ENCODE measurements around the gene MYLK4.
A peak's percentile ranks its signal among the peaks of the same experiment; 100 is the strongest.
"Not testable (repeated sequence)": the region's sequence is repeated elsewhere in the genome, so short reads cannot be mapped to it uniquely, and the experiment has no call there.

MYLK4 gene

DNA sequence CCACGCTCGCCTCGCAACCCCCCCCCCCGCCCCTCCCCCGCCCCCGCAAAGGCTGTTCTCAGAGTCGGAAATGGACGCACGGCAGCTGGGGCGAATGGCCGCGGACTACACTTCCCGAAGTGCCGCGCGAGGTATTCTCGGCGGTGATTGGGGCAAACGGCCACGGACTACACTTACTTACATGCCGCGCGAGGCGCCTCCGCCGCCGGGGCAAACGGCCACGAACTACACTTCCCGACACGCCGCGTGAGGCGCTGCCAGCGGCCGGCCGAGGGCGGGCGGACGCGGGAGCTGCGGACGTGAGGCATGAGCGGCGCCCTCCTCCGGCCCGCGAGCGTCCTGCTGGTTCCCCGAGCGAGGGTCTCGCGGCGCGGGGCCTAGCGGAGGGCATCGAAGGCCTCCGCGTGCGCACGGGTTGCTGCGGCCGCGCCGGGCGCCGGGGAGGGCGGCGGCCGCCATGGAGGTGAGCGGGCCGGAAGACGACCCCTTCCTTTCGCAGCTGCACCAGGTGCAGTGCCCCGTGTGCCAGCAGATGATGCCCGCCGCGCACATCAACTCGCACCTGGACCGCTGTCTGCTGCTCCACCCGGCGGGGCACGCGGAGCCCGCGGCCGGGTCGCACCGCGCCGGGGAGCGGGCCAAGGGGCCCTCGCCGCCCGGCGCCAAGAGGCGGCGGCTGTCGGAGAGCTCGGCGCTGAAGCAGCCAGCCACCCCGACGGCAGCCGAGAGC is 14.6 kb upstream of the MYLK4 start, which contains the start of gene WRNIP1:
Gene WRNIP1, plus strand, starts transcription at position 228 of the 730 bp plus-strand sequence. Its CDS starts 230 bp downstream, at position 458.
- Histone ChIP-seq H3K9me3 (ENCODE audit: low read depth, low read length) (no peaks in the 10 kb centered on the region), H3K27ac (peak within 1 kb of the TSS; percentile 66), H3K4me3 (peak within 1 kb of the TSS; percentile 94), H3K36me3 (ENCODE audit: insufficient read depth, low read length) (peaks cover 15% of the 10 kb centered on the region), H3K9ac (ENCODE audit: insufficient read length) (peak within 1 kb of the TSS; percentile 87)
- peak; percentile 77 for DNase-seq (ENCODE audit: low read depth, low spot score)
- TF ChIP-seq POLR2AphosphoS5 (IDR thresholded peaks at IDR 0.05; ENCODE audit: borderline replicate concordance, low read depth, low read length) (peak; percentile 12; the same call in 1 of the 2 replicates), FOXP2 (optimal IDR thresholded peaks at IDR 0.05; ENCODE audit: control extremely low read depth, extremely low read length, insufficient read depth) (no peak), EZH2 (IDR thresholded peaks at IDR 0.05) (no peak)

DNA sequence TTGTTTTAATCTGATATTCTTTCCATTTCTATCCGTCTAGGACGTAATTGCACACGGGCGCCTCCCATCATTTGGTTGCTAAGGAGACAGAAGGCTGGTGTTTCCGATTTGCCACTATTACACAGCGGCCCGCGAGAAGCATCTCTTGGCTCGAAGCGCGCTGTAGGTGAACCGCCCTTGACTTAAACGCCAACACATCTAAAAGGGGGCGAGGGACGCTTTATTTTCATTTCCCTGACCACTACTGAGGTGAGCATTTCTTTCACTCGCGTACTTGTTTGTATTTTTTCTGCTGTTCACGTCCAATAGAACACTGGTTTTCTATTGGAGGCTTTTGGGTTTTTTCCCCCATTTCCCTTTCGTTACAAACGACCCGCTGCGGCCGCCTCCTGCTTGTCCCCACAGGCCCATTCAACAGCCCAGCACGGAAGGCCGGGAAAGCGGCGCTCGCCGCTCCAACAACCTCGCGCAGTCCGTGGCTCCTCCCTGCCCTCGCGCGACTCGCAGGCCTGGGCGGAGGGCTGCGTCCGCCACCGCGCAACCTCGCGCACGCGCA is 14.0 kb upstream of the MYLK4 start:
- DNase-seq (ENCODE audit: low read depth, low spot score), result peak; percentile 47
- Histone ChIP-seq H3K9me3 (ENCODE audit: low read depth, low read length) (no peaks in the 10 kb centered on the region), H3K4me3 (peak overlapping the region; percentile 84), H3K27ac (peak overlapping the region; percentile 66), H3K36me3 (ENCODE audit: insufficient read depth, low read length) (peaks cover 12% of the 10 kb centered on the region), H3K9ac (ENCODE audit: insufficient read length) (peak overlapping the region; percentile 76)
- TF ChIP-seq EZH2 (IDR thresholded peaks at IDR 0.05) (no peak), POLR2AphosphoS5 (IDR thresholded peaks at IDR 0.05; ENCODE audit: borderline replicate concordance, low read depth, low read length) (peak; percentile 92), FOXP2 (optimal IDR thresholded peaks at IDR 0.05; ENCODE audit: control extremely low read depth, extremely low read length, insufficient read depth) (no peak)

DNA sequence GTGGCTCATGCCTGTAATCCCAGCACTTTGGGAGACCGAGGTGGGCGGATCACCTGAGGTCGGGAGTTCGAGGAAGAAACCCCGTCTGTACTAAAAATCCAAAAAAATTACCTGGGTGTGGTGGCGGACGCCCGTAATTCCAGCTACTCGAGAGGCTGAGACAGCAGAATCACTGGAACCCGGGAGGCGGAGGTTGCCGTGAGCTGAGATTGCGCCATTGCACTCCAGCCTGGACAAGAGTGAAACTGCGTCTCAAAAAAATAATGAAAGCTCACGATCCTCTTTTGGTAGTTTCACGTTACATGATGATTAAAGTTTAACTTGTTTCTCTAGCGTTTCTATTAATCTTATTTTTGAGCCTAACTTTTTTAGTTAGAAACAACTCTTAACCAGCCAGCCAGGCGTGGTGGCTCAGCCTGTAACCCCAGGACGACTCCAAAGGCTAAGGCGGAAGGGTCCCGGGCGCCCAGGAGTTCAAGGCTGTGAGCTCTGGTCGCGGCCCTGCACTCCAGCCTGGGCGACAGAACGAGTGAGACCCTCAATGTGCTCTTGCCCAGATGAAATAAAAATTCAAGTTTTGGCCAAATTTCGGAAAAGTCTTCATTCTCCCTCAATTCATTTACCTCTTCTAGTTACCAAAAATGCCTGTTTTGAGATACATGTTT is 13.3 kb upstream of the MYLK4 start:
- Histone ChIP-seq H3K9ac (ENCODE audit: insufficient read length) (peak overlapping the region; percentile 76), H3K9me3 (ENCODE audit: low read depth, low read length) (no peaks in the 10 kb centered on the region), H3K4me3 (peak overlapping the region; percentile 84), H3K36me3 (ENCODE audit: insufficient read depth, low read length) (peaks cover 12% of the 10 kb centered on the region), H3K27ac (no peak overlapping the region)
- no peak for DNase-seq (ENCODE audit: low read depth, low spot score)
- TF ChIP-seq EZH2 (IDR thresholded peaks at IDR 0.05), result no peak
- TF ChIP-seq FOXP2 (optimal IDR thresholded peaks at IDR 0.05; ENCODE audit: control extremely low read depth, extremely low read length, insufficient read depth), result no peak
- TF ChIP-seq POLR2AphosphoS5 (IDR thresholded peaks at IDR 0.05; ENCODE audit: borderline replicate concordance, low read depth, low read length), result no peak

DNA sequence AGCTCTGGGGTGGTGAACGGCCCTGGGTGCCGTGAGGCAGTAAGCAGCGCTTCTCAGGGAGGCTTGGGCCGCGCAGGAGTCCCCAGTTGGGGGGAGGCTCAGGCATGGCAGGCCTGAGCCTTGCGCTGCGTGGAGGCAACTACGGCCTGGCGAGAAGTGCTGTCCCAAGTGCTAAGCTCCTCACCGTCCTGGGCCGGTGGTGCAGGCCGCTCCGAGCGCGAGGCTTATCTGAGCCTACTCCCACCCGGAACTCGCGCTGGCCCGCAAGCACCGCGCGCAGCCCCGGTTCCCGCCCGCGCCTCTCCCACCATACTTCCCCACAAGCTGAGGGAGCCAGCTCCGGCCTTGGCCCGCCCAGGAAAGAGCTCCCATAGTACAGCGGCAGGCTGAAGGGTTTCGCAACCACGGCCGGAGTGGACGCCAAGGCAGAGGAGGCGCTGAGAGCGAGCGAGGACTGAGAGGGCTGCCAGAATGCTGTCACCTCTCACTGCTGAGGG is 12.7 kb upstream of the MYLK4 start:
- Histone ChIP-seq H3K36me3 (ENCODE audit: insufficient read depth, low read length) (peaks cover 7% of the 10 kb centered on the region), H3K9ac (ENCODE audit: insufficient read length) (no peak overlapping the region), H3K27ac (no peak overlapping the region), H3K9me3 (ENCODE audit: low read depth, low read length) (no peaks in the 10 kb centered on the region), H3K4me3 (no peak overlapping the region)
- no peak for TF ChIP-seq POLR2AphosphoS5 (IDR thresholded peaks at IDR 0.05; ENCODE audit: borderline replicate concordance, low read depth, low read length)
- no peak for TF ChIP-seq FOXP2 (optimal IDR thresholded peaks at IDR 0.05; ENCODE audit: control extremely low read depth, extremely low read length, insufficient read depth)
- no peak for TF ChIP-seq EZH2 (IDR thresholded peaks at IDR 0.05)
- DNase-seq (ENCODE audit: low read depth, low spot score), result no peak

DNA sequence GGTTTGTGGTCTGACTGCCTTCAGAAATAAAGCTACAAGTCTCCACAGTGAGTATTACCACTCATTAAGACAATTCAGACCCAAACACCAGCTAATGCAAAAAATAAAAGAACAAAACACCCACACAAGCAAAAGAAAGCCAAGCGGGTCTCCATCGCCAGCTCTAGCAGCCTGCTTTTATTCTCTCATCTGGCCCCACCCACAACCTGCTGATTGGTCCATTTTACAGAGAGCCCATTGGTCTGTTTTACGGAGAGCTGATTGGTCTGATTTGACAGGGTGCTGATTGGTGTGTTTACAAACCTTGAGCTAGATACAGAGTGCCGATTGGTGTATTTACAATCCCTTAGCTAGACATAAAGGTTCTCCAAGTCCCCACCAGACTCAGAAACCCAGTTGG is 12.1 kb upstream of the MYLK4 start:
- not testable (repeated sequence) for H3K9ac ChIP-seq (ENCODE audit: insufficient read length); H3K27ac ChIP-seq; H3K9me3 ChIP-seq (ENCODE audit: low read depth, low read length); DNase-seq (ENCODE audit: low read depth, low spot score); H3K4me3 ChIP-seq; H3K36me3 ChIP-seq (ENCODE audit: insufficient read depth, low read length)

DNA sequence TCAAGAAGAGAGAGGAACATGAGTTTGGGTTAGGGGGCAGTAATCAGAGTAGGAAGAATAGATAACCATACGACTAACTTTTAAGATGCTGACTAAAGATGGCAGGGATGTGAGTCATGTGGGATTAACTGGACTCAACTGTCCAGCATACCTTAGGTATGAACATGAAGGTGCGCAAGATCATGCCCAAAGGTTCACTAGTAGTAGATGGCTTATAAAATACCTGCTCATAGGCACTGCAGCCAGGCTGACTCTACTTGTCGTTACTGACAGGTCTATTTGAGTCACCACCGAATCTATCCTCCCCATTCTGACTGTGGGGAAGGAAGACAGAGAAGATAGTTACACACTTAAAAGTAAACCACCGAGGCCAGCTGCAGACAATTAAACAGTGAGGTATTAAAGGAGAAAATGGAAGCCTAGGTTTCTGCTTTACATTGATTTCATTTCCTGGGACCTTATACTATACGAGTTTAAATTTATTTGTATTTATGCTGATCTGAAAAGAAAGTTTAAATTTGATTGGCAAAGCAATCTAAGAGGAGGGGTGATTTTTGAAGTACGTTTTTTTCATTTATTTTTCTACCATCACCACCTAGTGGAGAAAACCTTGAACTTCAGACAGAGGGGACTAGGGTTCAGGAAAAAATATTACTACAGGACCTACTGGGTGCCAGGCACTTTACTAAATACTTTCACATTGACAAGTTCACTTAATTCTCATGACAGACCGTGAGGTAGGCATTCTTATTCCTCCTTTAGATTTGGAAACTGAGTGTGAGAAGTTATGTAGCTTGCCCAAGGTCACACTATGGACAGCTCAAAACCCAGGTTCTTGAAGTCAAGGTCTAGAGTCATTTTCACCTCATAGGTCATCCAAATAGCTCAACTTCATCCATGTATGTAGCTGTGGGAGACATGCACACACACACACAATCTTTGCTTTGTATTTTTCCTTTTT is 10.4 kb upstream of the MYLK4 start:
- no peak overlapping the region for H3K4me3 ChIP-seq

DNA sequence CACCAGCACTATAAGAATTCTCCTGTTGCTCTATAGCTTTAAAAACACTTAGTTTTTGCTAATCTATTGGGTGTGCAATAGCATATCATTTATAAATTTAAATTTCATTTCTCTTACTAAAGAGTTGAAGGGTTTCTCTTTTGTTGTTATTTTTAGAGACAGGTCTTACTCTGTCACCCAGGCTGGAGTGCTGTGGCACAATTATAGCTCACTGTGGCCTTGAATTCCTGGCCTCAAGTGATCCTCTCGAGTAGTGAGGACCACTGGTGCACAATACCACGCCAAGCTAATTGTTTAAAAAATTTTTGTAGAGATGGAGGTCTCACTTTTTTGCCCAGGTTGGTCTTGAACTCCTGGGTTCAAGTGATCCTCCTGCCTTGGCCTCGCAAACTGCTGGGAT is 8.3 kb upstream of the MYLK4 start:
- Histone ChIP-seq H3K9me3 (ENCODE audit: low read depth, low read length) (no peaks in the 10 kb centered on the region), H3K4me3 (no peak overlapping the region), H3K36me3 (ENCODE audit: insufficient read depth, low read length) (no peaks in the 10 kb centered on the region), H3K9ac (ENCODE audit: insufficient read length) (no peak overlapping the region), H3K27ac (no peak overlapping the region)
- DNase-seq (ENCODE audit: low read depth, low spot score), result no peak
- TF ChIP-seq FOXP2 (optimal IDR thresholded peaks at IDR 0.05; ENCODE audit: control extremely low read depth, extremely low read length, insufficient read depth), result no peak
- no peak for TF ChIP-seq EZH2 (IDR thresholded peaks at IDR 0.05)
- no peak for TF ChIP-seq POLR2AphosphoS5 (IDR thresholded peaks at IDR 0.05; ENCODE audit: borderline replicate concordance, low read depth, low read length)

More for the DNA sequence above, 10.4 kb upstream of the MYLK4 start:
- no peak overlapping the region for H3K27ac ChIP-seq
- H3K9ac ChIP-seq (ENCODE audit: insufficient read length), result no peak overlapping the region
- H3K36me3 ChIP-seq (ENCODE audit: insufficient read depth, low read length), result no peaks in the 10 kb centered on the region
- DNase-seq (ENCODE audit: low read depth, low spot score), result no peak
- no peak for TF ChIP-seq POLR2AphosphoS5 (IDR thresholded peaks at IDR 0.05; ENCODE audit: borderline replicate concordance, low read depth, low read length)
- no peak for TF ChIP-seq FOXP2 (optimal IDR thresholded peaks at IDR 0.05; ENCODE audit: control extremely low read depth, extremely low read length, insufficient read depth)
- TF ChIP-seq EZH2 (IDR thresholded peaks at IDR 0.05), result no peak
- H3K9me3 ChIP-seq (ENCODE audit: low read depth, low read length), result no peaks in the 10 kb centered on the region

Measured in SK-N-MC (cell line).